GM12878 (cell line): ENCODE results near the gene NPSR1. TPM values are rescaled to one million over a fixed set of nuclear protein-coding genes. Genes with fewer than 3 reads are reported as not detected.

ENCODE experiments used
- ATAC-seq: fragments of 200-7000 bp; cut with Tn5 transposase; 3 replicates; pipeline ENCODE4 v1.9.1; 2020; ENCODE audit warnings: mild to moderate bottlenecking, moderate library complexity
- BruUV-seq: library from RNA; stranded (reverse); fragments of 400-500 nt; replicated peaks from 2 replicates; lab custom pipeline; 2021; lab: Mats Ljungman, UMichigan
- CTCF ChIA-PET: fragments of 300-600 bp; sonication (Branson Sonifier 250); formaldehyde crosslinking; extraction: SDS; loops from one replicate; lab custom pipeline; 2021; ENCODE audit warnings: inconsistent platforms; lab: Yijun Ruan, JAX
- POLR2A ChIA-PET: fragments of 350-600 bp; formaldehyde crosslinking; extraction: SDS; loops from one replicate; lab custom pipeline; 2021; ENCODE audit warnings: inconsistent platforms; lab: Charles Lee
- RAD21 ChIA-PET: fragments of 300-600 bp; sonication (Branson Sonifier 250); formaldehyde crosslinking; loops from one replicate; lab custom pipeline; 2023; ENCODE audit warnings: antibody characterized with exemption; ENCODE audit not compliant: unreplicated experiment; lab: Charles Lee
- SMC1A ChIA-PET: fragments of 300-600 bp; sonication (Branson Sonifier 250); formaldehyde crosslinking; loops from one replicate; lab custom pipeline; 2023; ENCODE audit not compliant: unreplicated experiment, uncharacterized antibody; lab: Charles Lee
- DNase-seq: peaks from one replicate; pipeline ENCODE4 v3.0.0-alpha.2; 2011; ENCODE audit warnings: low read depth, low spot score
- FAIRE-seq: peaks from 3 replicates; lab custom pipeline; 2011; peaks lifted over from hg19 to GRCh38; lab: Jason Lieb, UNC
- H2AFZ ChIP-seq: 2 replicates; pipeline ENCODE4 v1.6.0; 2011; ENCODE audit warnings: low read depth, low read length, control low read depth; ENCODE audit not compliant: control insufficient read depth
- H3K27ac ChIP-seq: 2 replicates; pipeline ENCODE4 v1.5.1; 2011; ENCODE audit warnings: control low read depth; ENCODE audit not compliant: control insufficient read depth, insufficient read depth
- H3K27me3 ChIP-seq, 2 experiments: replicated peaks in 1 of 2; 2 replicates each; pipeline versions ENCODE4 v1.6.0 to v1.6.1; 2011; ENCODE audit warnings: low read length in 1 of 2; ENCODE audit not compliant: control insufficient read depth in 2 of 2, insufficient read depth in 2 of 2
- H3K36me3 ChIP-seq, 2 experiments: 2 replicates each; pipeline ENCODE4 v1.5.1; 2011; ENCODE audit warnings: low read length in 1 of 2; ENCODE audit not compliant: control insufficient read depth in 2 of 2, insufficient read depth in 2 of 2
- H3K4me1 ChIP-seq: 2 replicates; pipeline ENCODE4 v1.6.1; 2011; ENCODE audit warnings: mild to moderate bottlenecking, low read length, moderate library complexity, mixed read lengths; ENCODE audit not compliant: control insufficient read depth, insufficient read depth
- H3K4me2 ChIP-seq: 2 replicates; pipeline ENCODE4 v1.6.0; 2011; ENCODE audit warnings: control low read depth; ENCODE audit not compliant: control insufficient read depth, insufficient read depth
- H3K4me3 ChIP-seq: fragments of 200-600 bp; sonication (generic); 2 replicates; pipeline ENCODE4 v1.5.1; 2016
- H3K79me2 ChIP-seq: 2 replicates; pipeline ENCODE4 v1.6.0; 2011; ENCODE audit warnings: low read length; ENCODE audit not compliant: control insufficient read depth, insufficient read depth
- H3K9ac ChIP-seq: 2 replicates; pipeline ENCODE4 v1.8.0; 2011; ENCODE audit warnings: low read length, control low read depth, mixed read lengths; ENCODE audit not compliant: control insufficient read depth, insufficient read depth
- H3K9me3 ChIP-seq: replicated peaks from 3 replicates; pipeline ENCODE4 v1.5.1; 2011; ENCODE audit warnings: mild to moderate bottlenecking, low read length; ENCODE audit not compliant: control insufficient read depth, insufficient read depth
- H4K20me1 ChIP-seq: 2 replicates; pipeline ENCODE4 v1.6.0; 2011; ENCODE audit not compliant: control insufficient read depth, insufficient read depth
- ATF7 ChIP-seq: fragments of 450-650 bp; IDR thresholded peaks from 2 replicates; pipeline ENCODE4 v1.6.1; 2016; ENCODE audit warnings: low read depth, mild to moderate bottlenecking
- CBFB ChIP-seq: IDR thresholded peaks from 2 replicates; pipeline ENCODE4 v1.6.1; 2016; ENCODE audit warnings: antibody characterized with exemption, low read depth
- CBX3 ChIP-seq: fragments of 200-600 bp; sonication (generic); IDR thresholded peaks from 2 replicates; pipeline ENCODE4 v1.6.1; 2016; ENCODE audit warnings: low read depth, borderline replicate concordance
- CBX5 ChIP-seq: sonication (generic); IDR thresholded peaks from 2 replicates; pipeline ENCODE4 v1.6.1; 2016; ENCODE audit warnings: low read depth, moderate library complexity, mild to moderate bottlenecking, inconsistent platforms
- EGR1 ChIP-seq, 2 experiments: IDR thresholded peaks; 1 replicate in 1 of 2; 2 replicates in 1 of 2; pipeline ENCODE4 v1.6.1; 2011 to 2012; ENCODE audit warnings: low read depth in 2 of 2, low read length in 2 of 2, borderline replicate concordance in 1 of 2, mild to moderate bottlenecking in 1 of 2, moderate library complexity in 1 of 2
- FOXK2 ChIP-seq: fragments of 450-650 bp; IDR thresholded peaks from 2 replicates; pipeline ENCODE4 v1.6.1; 2017; ENCODE audit warnings: mild to moderate bottlenecking, moderate library complexity
- HCFC1 ChIP-seq: fragments of 150-350 bp; IDR thresholded peaks from 2 replicates; pipeline ENCODE4 v1.6.1; 2014; ENCODE audit warnings: low read length
- JUND ChIP-seq: IDR thresholded peaks from 2 replicates; pipeline ENCODE4 v1.6.1; 2012; ENCODE audit warnings: low read depth, mild to moderate bottlenecking, low read length, improper control_type of control experiment, moderate library complexity
- MEF2A ChIP-seq: IDR thresholded peaks from 2 replicates; pipeline ENCODE4 v1.6.1; 2011; ENCODE audit warnings: low read depth, mild to moderate bottlenecking, low read length, moderate library complexity; ENCODE audit not compliant: insufficient read depth
- MYB ChIP-seq: fragments of 150-350 bp; IDR thresholded peaks from 2 replicates; pipeline ENCODE4 v1.6.1; 2014; ENCODE audit warnings: mild to moderate bottlenecking, low read depth, low read length, borderline replicate concordance
- NFYA ChIP-seq: IDR thresholded peaks from 2 replicates; pipeline ENCODE4 v1.6.1; 2011; ENCODE audit warnings: low read depth, mild to moderate bottlenecking, low read length, improper control_type of control experiment, borderline replicate concordance
- PML ChIP-seq: IDR thresholded peaks from 2 replicates; pipeline ENCODE4 v1.6.1; 2012; ENCODE audit warnings: low read length, inconsistent platforms
- RELB ChIP-seq: fragments of 450-650 bp; IDR thresholded peaks from 2 replicates; pipeline ENCODE4 v1.6.1; 2017; ENCODE audit warnings: low read depth, mild to moderate bottlenecking, moderate library complexity
- SP1 ChIP-seq: IDR thresholded peaks from one replicate; pipeline ENCODE4 v1.6.1; 2011; ENCODE audit warnings: low read depth, low read length
- STAT3 ChIP-seq: IDR thresholded peaks from 2 replicates; pipeline ENCODE4 v1.6.1; 2011; ENCODE audit warnings: low read depth, low read length, improper control_type of control experiment
- SUZ12 ChIP-seq: fragments of 200-600 bp; sonication (generic); IDR thresholded peaks from one replicate; pipeline ENCODE4 v1.6.1; 2018; ENCODE audit warnings: antibody characterized with exemption, mild to moderate bottlenecking; ENCODE audit not compliant: unreplicated experiment
- USF2 ChIP-seq: IDR thresholded peaks from 2 replicates; pipeline ENCODE4 v1.6.1; 2011; ENCODE audit warnings: low read depth, low read length, improper control_type of control experiment, borderline replicate concordance
- ZBED1 ChIP-seq: IDR thresholded peaks from 2 replicates; pipeline ENCODE4 v1.6.1; 2016; ENCODE audit warnings: borderline replicate concordance
- WGBS: methylation state at CpG from one replicate; pipeline ENCODE4 v1.1.6; 2016; ENCODE audit warnings: low lambda C conversion rate; ENCODE audit not compliant: insufficient replicate concordance, insufficient coverage; ENCODE audit errors: missing lambda C conversion rate; 5-methylcytosine and 5-hydroxymethylcytosine counted together
- in situ Hi-C: fragments of 300-500 bp; cut with MboI; formaldehyde crosslinking; loops from 9 replicates; pipeline ENCODE4 v1.14.3; 2018; ENCODE audit warnings: mixed read lengths
- intact Hi-C: fragments of 100-400 bp; cut with micrococcal nuclease; formaldehyde crosslinking; loops from one replicate; pipeline ENCODE4 v1.14.2; 2022; ENCODE audit not compliant: unreplicated experiment
- polyA plus RNA-seq, 11 experiments: library from polyadenylated mRNA; depleted of rRNA in 4 of 11; unstranded in 6 of 11; stranded (reverse) in 5 of 11; fragments of >200 nt; fragmentation: Nextera tagmentation in 4 of 11; fragmentation: Illumina TruSeq in 1 of 11; extraction: Ambion mirVana in 4 of 11; extraction: Trizol in 1 of 11; gene quantifications; 1 replicate in 1 of 11; 2 replicates in 10 of 11; pipeline versions ENCODE4 v1.2.1 to v1.2.3, GENCODE V29; 2011 to 2016; ENCODE audit warnings: inconsistent platforms in 2 of 11, missing spikeins in 2 of 11, low read depth in 1 of 11
- total RNA-seq, 4 experiments: library from RNA; depleted of rRNA in 3 of 4; stranded (reverse); fragments of >200 nt in 3 of 4; fragmentation: Illumina TruSeq in 1 of 4; extraction: Trizol in 1 of 4; gene quantifications; 2 replicates each; pipeline versions ENCODE4 v1.2.1 to v1.2.3, GENCODE V29; 2013 to 2021
- TF ChIP-seq, protein P1 (sequence below): IDR thresholded peaks from 2 replicates; pipeline ENCODE4 v1.6.1; 2012; ENCODE audit warnings: low read depth, low read length, improper control_type of control experiment

NPSR1 gene
- total and polyA plus RNA-seq, 10 of the 15 experiments (the other 5 are each of a cell fraction or from before 2014, with no cell fraction given), result 0.20 TPM; not detected in 9

DNA sequence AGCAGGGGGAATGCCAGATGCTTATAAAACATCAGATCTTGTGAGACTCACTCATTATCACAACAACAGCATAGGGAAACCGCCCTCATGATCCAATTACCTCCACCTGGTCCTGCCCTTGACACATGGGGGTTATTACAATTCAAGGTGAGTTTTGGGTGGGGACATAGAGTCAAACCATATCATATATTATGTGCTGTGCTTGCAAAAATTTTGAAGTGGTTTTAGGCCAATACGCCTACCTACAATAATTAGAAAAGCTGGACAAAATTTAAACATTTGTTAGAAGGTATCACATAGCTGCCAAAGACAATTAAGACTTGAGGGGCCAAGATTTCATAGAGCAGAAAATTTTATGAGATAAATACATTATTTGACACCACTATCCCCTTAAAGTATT, 29.5 kb downstream of the NPSR1 start:
- Histone ChIP-seq H3K9ac (no peak overlapping the region), H3K9me3 (no peaks in the 10 kb centered on the region), H3K4me1 (no peaks in the 10 kb centered on the region), H3K36me3 (no peaks in the 10 kb centered on the region), H3K4me2 (no peak overlapping the region), H3K27me3 (no peaks in the 10 kb centered on the region), H4K20me1 (no peaks in the 10 kb centered on the region), H3K79me2 (no peaks in the 10 kb centered on the region), H3K27ac (no peak overlapping the region), H2AFZ (no peak overlapping the region), H3K4me3 (no peak overlapping the region)
- BruUV-seq, result no TSS peak
- FAIRE-seq (no peak), DNase-seq (no peak), ATAC-seq (no peak)
- TF ChIP-seq ATF7, result no peak
- no peak for TF ChIP-seq CBX3
- TF ChIP-seq MEF2A, result no peak
- no peak for TF ChIP-seq NFYA
- TF ChIP-seq PML, result no peak
- TF ChIP-seq, protein P1, sequence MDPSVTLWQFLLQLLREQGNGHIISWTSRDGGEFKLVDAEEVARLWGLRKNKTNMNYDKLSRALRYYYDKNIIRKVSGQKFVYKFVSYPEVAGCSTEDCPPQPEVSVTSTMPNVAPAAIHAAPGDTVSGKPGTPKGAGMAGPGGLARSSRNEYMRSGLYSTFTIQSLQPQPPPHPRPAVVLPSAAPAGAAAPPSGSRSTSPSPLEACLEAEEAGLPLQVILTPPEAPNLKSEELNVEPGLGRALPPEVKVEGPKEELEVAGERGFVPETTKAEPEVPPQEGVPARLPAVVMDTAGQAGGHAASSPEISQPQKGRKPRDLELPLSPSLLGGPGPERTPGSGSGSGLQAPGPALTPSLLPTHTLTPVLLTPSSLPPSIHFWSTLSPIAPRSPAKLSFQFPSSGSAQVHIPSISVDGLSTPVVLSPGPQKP, result no peak
- TF ChIP-seq JUND, result no peak
- no peak for TF ChIP-seq STAT3
- no peak for TF ChIP-seq CBX5
- TF ChIP-seq HCFC1, result no peak
- no peak for TF ChIP-seq MYB
- no peak for TF ChIP-seq FOXK2
- no peak for TF ChIP-seq EGR1 (IDR thresholded peaks at IDR 0.05; ENCODE audit: borderline replicate concordance in 1 of 2, low read depth in 2 of 2, low read length in 2 of 2)
- TF ChIP-seq USF2, result no peak
- no peak for TF ChIP-seq ZBED1
- TF ChIP-seq RELB, result no peak
- no peak for TF ChIP-seq CBFB
- no peak for TF ChIP-seq SP1
- TF ChIP-seq SUZ12, result no peak
- ChIA-PET CTCF (interaction anchor here (1.3 kb wide), 1 partner anchor 32 kb away, joined by 3 read pairs; no protein-coding TSS in a partner anchor), RAD21 (interaction anchor here (1.5 kb wide), 1 partner anchor 18 kb away, joined by 3 read pairs; no protein-coding TSS in a partner anchor), POLR2A (no interaction called here), SMC1A (interaction anchor here (0.8 to 2.1 kb wide), 5 partner anchors 12 to 348 kb away, joined by 3 to 8 read pairs (median 3); no protein-coding TSS in a partner anchor)
- WGBS, result 9% methylated on average over 2 of the region's 2 CpGs
- intact Hi-C loops, result no loop called here
- in situ Hi-C loops, result no loop called here
